ENCODE measurements around the gene RPUSD4.

GRCh38 chr11:126210871-126211235 is 597 bp downstream of the RPUSD4 start:
- TF ChIP-seq CTCF (IDR thresholded peaks at IDR 0.05; ENCODE audit: low read depth, low read length, poor library complexity, severe bottlenecking) = no peak
- no peak for TF ChIP-seq EZH2phosphoT487 (IDR thresholded peaks at IDR 0.05; ENCODE audit: borderline replicate concordance, low read length)

Data from DOHH2 (cell line).